Fibroblast of lung (primary cell): ENCODE measurements around the gene CLCNKB.

ENCODE experiments used
- CTCF ChIP-seq, 2 donors: IDR thresholded peaks in 1 of 2; conservative IDR thresholded peaks in 1 of 2; 1 replicate in 1 of 2; 2 replicates in 1 of 2; pipeline ENCODE4 v1.5.1; 2011 to 2012; ENCODE audit warnings: low read length in 2 of 2, control low read depth in 1 of 2, inconsistent platforms in 1 of 2, low read depth in 1 of 2, mild to moderate bottlenecking in 1 of 2
- EZH2 ChIP-seq: IDR thresholded peaks from 2 replicates; pipeline ENCODE4 v1.5.1; 2012; ENCODE audit warnings: low read length, control low read depth, mild to moderate bottlenecking; ENCODE audit errors: missing control alignments

- no peak for TF ChIP-seq CTCF (conservative IDR thresholded peaks at IDR 0.05 in 1 of 2, IDR thresholded peaks at IDR 0.05 in 1 of 2; ENCODE audit: low read depth in 1 of 2, low read length in 2 of 2)
- TF ChIP-seq EZH2 = no peak
These were observed 23.7 kb downstream of the CLCNKB start for GRCh38 chr1:16067127-16067768.
